Calu3 (cell line): ENCODE data around the gene SCAMP1. TPM values are rescaled to one million over a fixed set of nuclear protein-coding genes. Genes with fewer than 3 reads are reported as not detected.

ENCODE experiments used
- BruUV-seq: library from RNA; stranded (reverse); fragments of 400-500 nt; replicated peaks from 2 replicates; lab custom pipeline; 2021; lab: Mats Ljungman, UMichigan
- CTCF ChIA-PET: fragments of 300-600 bp; sonication (Branson Sonifier 250); formaldehyde crosslinking; loops from one replicate; lab custom pipeline; 2022; ENCODE audit warnings: antibody characterized with exemption; lab: Charles Lee
- DNase-seq: peaks from one replicate; pipeline ENCODE4 v3.0.0; 2022
- H3K27ac Mint-ChIP-seq: one replicate; pipeline ENCODE4 v1.8.0; 2022; ENCODE audit warnings: mixed read lengths; ENCODE audit not compliant: unreplicated experiment
- H3K27me3 Mint-ChIP-seq: one replicate; pipeline ENCODE4 v1.8.0; 2022; ENCODE audit warnings: mixed read lengths; ENCODE audit not compliant: unreplicated experiment
- H3K36me3 Mint-ChIP-seq: one replicate; pipeline ENCODE4 v1.8.0; 2022; ENCODE audit warnings: mild to moderate bottlenecking, moderate library complexity, mixed read lengths; ENCODE audit not compliant: insufficient read depth, unreplicated experiment
- H3K4me1 Mint-ChIP-seq: one replicate; pipeline ENCODE4 v1.8.0; 2022; ENCODE audit warnings: mild to moderate bottlenecking, low read depth, mixed read lengths; ENCODE audit not compliant: unreplicated experiment
- H3K4me3 Mint-ChIP-seq: one replicate; pipeline ENCODE4 v1.8.0; 2022; ENCODE audit warnings: mild to moderate bottlenecking, low read depth, moderate library complexity, mixed read lengths; ENCODE audit not compliant: unreplicated experiment
- H3K9me3 Mint-ChIP-seq: one replicate; pipeline ENCODE4 v1.8.0; 2022; ENCODE audit warnings: low read depth, mixed read lengths; ENCODE audit not compliant: unreplicated experiment
- intact Hi-C: fragments of 100-400 bp; cut with micrococcal nuclease; formaldehyde crosslinking; loops from one replicate; pipeline ENCODE4 v1.10.0; 2022; ENCODE audit not compliant: unreplicated experiment
- total RNA-seq: library from RNA; stranded (reverse); gene quantifications from 2 replicates; pipeline ENCODE4 v1.2.3, GENCODE V29; 2022
- TF ChIP-seq, protein P1 (sequence below): fragments of 200-600 bp; IDR thresholded peaks from one replicate; pipeline ENCODE4 v1.8.0; 2022; ENCODE audit warnings: antibody characterized with exemption; ENCODE audit not compliant: unreplicated experiment

The SCAMP1 gene
- total RNA-seq, 1 experiment from 2014 or later, result 62.2 TPM

DNA sequence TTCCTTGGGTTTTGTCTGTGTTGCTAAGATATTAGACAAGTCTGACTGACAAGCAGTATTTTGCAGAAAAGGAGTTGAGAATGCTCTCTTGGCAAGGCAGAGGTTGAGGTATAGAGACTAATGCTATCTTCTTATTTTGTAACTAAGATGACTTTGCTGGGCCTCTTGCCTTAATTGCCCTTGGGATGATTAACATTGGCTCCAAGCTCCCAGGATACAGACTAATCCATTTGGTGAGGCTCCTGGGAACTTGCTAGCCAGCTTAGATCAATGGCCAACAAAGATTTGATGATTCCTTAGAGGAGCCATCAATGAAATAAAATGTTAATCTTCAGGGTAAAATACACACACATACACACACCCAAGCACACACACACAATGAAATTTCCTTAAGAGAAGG is 37.2 kb upstream of the SCAMP1 start:
- intact Hi-C loops, result no loop called here
- H3K36me3 Mint-ChIP-seq, result no peaks in the 10 kb centered on the region
- H3K27ac Mint-ChIP-seq, result no peak overlapping the region
- BruUV-seq, result no TSS peak
- CTCF ChIA-PET, result no interaction called here
- DNase-seq, result no peak
- H3K27me3 Mint-ChIP-seq, result no peaks in the 10 kb centered on the region
- TF ChIP-seq, protein P1, sequence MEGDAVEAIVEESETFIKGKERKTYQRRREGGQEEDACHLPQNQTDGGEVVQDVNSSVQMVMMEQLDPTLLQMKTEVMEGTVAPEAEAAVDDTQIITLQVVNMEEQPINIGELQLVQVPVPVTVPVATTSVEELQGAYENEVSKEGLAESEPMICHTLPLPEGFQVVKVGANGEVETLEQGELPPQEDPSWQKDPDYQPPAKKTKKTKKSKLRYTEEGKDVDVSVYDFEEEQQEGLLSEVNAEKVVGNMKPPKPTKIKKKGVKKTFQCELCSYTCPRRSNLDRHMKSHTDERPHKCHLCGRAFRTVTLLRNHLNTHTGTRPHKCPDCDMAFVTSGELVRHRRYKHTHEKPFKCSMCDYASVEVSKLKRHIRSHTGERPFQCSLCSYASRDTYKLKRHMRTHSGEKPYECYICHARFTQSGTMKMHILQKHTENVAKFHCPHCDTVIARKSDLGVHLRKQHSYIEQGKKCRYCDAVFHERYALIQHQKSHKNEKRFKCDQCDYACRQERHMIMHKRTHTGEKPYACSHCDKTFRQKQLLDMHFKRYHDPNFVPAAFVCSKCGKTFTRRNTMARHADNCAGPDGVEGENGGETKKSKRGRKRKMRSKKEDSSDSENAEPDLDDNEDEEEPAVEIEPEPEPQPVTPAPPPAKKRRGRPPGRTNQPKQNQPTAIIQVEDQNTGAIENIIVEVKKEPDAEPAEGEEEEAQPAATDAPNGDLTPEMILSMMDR, result no peak
- peaks cover 9% of the 10 kb centered on the region for H3K4me1 Mint-ChIP-seq
- no peaks in the 10 kb centered on the region for H3K9me3 Mint-ChIP-seq
- H3K4me3 Mint-ChIP-seq, result no peak overlapping the region

DNA sequence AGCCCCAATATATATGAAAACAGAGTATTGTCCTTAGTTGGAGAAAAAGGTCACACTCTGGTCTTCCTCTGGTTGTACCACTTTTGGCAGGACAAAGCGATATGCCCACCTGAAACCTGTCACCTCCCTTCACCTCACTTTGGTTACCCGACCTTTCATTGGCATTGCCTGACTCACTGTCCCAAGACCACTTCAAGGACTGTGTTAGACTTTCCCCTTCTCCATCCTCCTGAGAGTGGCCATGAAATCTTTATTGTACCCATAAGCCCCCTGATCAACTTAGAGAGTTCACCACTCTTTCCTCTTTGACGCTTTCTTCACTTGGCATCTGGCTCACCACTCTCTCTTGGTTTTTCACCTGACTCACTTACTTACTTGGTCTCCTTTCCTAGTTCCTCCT is 33.5 kb upstream of the SCAMP1 start:
- no peaks in the 10 kb centered on the region for H3K9me3 Mint-ChIP-seq
- no TSS peak for BruUV-seq
- intact Hi-C loops, result no loop called here
- H3K36me3 Mint-ChIP-seq, result no peaks in the 10 kb centered on the region
- no peak for DNase-seq
- H3K27ac Mint-ChIP-seq, result no peak overlapping the region
- peaks cover 17% of the 10 kb centered on the region for H3K4me1 Mint-ChIP-seq
- no peaks in the 10 kb centered on the region for H3K27me3 Mint-ChIP-seq
- CTCF ChIA-PET, result interaction anchor here (0.7 kb wide), 1 partner anchor 315 kb away, joined by 3 read pairs; no protein-coding TSS in a partner anchor
- TF ChIP-seq, protein P1, result no peak
- no peak overlapping the region for H3K4me3 Mint-ChIP-seq

DNA sequence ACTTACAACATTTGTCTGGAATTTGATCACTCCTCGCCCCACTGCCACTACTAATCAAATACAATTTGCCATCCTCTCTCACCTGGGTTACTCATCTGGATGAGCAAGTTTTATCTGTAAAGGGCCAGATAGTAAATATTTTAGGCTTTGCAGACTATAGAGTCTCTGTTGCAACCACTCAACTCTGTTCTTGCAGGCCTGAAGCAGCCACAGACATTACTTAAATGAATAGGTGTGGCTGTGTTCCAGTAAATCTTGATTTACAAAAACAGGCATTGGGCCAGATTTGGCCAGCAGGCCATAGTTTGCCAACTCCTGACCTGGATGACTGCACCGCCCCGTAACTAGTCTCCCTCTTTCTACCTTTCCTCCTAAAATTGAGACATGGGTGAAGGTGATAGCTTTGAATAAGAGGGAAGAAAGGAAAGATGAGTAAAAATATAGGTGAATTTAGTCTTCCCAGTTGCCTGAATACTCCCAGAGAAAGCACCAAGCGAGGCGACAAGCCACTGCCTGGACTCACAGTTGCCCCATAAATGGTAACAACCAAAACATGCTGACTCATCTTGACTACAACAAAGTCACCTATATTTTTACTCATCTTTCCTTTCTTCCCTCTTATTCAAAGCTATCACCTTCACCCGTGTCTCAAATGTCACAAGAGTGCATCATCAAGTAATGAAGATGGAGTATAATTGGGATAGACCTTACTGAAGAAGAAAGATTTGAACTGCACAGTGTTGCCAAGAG is 32.5 kb upstream of the SCAMP1 start:
- TF ChIP-seq, protein P1, result no peak
- H3K27ac Mint-ChIP-seq, result no peak overlapping the region
- H3K27me3 Mint-ChIP-seq, result no peaks in the 10 kb centered on the region
- no TSS peak for BruUV-seq
- intact Hi-C loops, result no loop called here
- H3K36me3 Mint-ChIP-seq, result no peaks in the 10 kb centered on the region
- no peak overlapping the region for H3K4me3 Mint-ChIP-seq
- CTCF ChIA-PET, result no interaction called here
- no peaks in the 10 kb centered on the region for H3K9me3 Mint-ChIP-seq
- peaks cover 18% of the 10 kb centered on the region for H3K4me1 Mint-ChIP-seq
- DNase-seq, result no peak

- Mint-ChIP-seq H3K4me3 (no peak overlapping the region), H3K9me3 (no peaks in the 10 kb centered on the region), H3K27ac (no peak overlapping the region), H3K36me3 (no peaks in the 10 kb centered on the region), H3K27me3 (no peaks in the 10 kb centered on the region), H3K4me1 (peaks cover 18% of the 10 kb centered on the region)
- no peak for DNase-seq
- no TSS peak for BruUV-seq
- TF ChIP-seq, protein P1, result no peak
- intact Hi-C loops, result no loop called here
- CTCF ChIA-PET, result interaction anchor here (1.3 kb wide), 1 partner anchor 8 kb away, joined by 4 read pairs; no protein-coding TSS in a partner anchor
These were observed 31.7 kb upstream of the SCAMP1 start for GRCh38 chr5:78328585-78329173.
